IMR-90 (cell line): Measurements from ENCODE around the gene IL12RB2.
A peak's percentile ranks its signal among the peaks of the same experiment; 100 is the strongest.

Source experiments
- CEBPB ChIP-seq: IDR thresholded peaks from 2 replicates; pipeline ENCODE4 v1.6.1; 2012; ENCODE audit warnings: low read depth, low read length, improper control_type of control experiment
- CHD1 ChIP-seq: IDR thresholded peaks from 2 replicates; pipeline ENCODE4 v1.6.1; 2012; ENCODE audit warnings: low read depth, low read length, improper control_type of control experiment
- CTCF ChIP-seq: conservative IDR thresholded peaks from 2 replicates; pipeline ENCODE4 v1.5.1; 2012; ENCODE audit warnings: mild to moderate bottlenecking, low read depth, low read length, improper control_type of control experiment
- FOS ChIP-seq: fragments of 150-350 bp; IDR thresholded peaks from 2 replicates; pipeline ENCODE4 v1.6.1; 2016; ENCODE audit warnings: low read depth, low read length
- MAFK ChIP-seq: IDR thresholded peaks from 2 replicates; pipeline ENCODE4 v1.6.1; 2012; ENCODE audit warnings: low read depth, low read length, improper control_type of control experiment
- MAZ ChIP-seq: IDR thresholded peaks from 2 replicates; pipeline ENCODE4 v1.6.1; 2012; ENCODE audit warnings: low read depth, mild to moderate bottlenecking, low read length, improper control_type of control experiment, moderate library complexity, borderline replicate concordance
- MXI1 ChIP-seq: IDR thresholded peaks from 2 replicates; pipeline ENCODE4 v1.6.1; 2012; ENCODE audit warnings: low read depth, mild to moderate bottlenecking, low read length, moderate library complexity, borderline replicate concordance
- POLR2A ChIP-seq: IDR thresholded peaks from 2 replicates; pipeline ENCODE4 v1.6.1; 2012; ENCODE audit warnings: mild to moderate bottlenecking, low read depth, low read length
- RAD21 ChIP-seq: IDR thresholded peaks from 2 replicates; pipeline ENCODE4 v1.6.1; 2012; ENCODE audit warnings: low read length, improper control_type of control experiment
- RFX5 ChIP-seq: IDR thresholded peaks from 2 replicates; pipeline ENCODE4 v1.8.0; 2012; ENCODE audit warnings: low read depth, mild to moderate bottlenecking, low read length, moderate library complexity
- SMC3 ChIP-seq: fragments of 150-350 bp; IDR thresholded peaks from 2 replicates; pipeline ENCODE4 v1.6.1; 2016; ENCODE audit warnings: low read depth, mild to moderate bottlenecking, antibody characterized with exemption, low read length, moderate library complexity
- TF ChIP-seq, protein P1 (sequence below): fragments of 150-350 bp; IDR thresholded peaks from 2 replicates; pipeline ENCODE4 v1.6.1; 2017; ENCODE audit warnings: mild to moderate bottlenecking, antibody characterized with exemption, low read length, low read depth

- TF ChIP-seq CTCF (no peak), MXI1 (no peak), RAD21 (no peak), CEBPB (no peak), SMC3 (no peak), RFX5 (no peak), CHD1 (no peak), POLR2A (no peak), FOS (0 out of 2 replicates have a peak, but pooled peaks have one; percentile 26), MAFK (no peak), MAZ (no peak)
- TF ChIP-seq, protein P1, sequence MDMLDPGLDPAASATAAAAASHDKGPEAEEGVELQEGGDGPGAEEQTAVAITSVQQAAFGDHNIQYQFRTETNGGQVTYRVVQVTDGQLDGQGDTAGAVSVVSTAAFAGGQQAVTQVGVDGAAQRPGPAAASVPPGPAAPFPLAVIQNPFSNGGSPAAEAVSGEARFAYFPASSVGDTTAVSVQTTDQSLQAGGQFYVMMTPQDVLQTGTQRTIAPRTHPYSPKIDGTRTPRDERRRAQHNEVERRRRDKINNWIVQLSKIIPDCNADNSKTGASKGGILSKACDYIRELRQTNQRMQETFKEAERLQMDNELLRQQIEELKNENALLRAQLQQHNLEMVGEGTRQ: no peak
These were observed 32.1 kb downstream of the IL12RB2 start for GRCh38 chr1:67339623-67340343.
